Thyroid gland (tissue), 4 donors: ENCODE data around the gene ST6GALNAC3.

Source experiments
- POLR2A ChIP-seq, 2 donors: fragments of 450-650 bp; IDR thresholded peaks; one replicate each; pipeline ENCODE4 v1.6.1; 2017; ENCODE audit warnings: antibody characterized with exemption in 2 of 2, mild to moderate bottlenecking in 2 of 2, moderate library complexity in 1 of 2
- TF ChIP-seq, protein P1 (sequence below), 6 experiments: fragments of 200-600 bp in 3 of 6; fragments of 450-650 bp in 3 of 6; sonication (generic) in 3 of 6; IDR thresholded peaks; one replicate each; pipeline ENCODE4 v1.5.1; 2016 to 2019; ENCODE audit warnings: antibody characterized with exemption in 6 of 6, mild to moderate bottlenecking in 2 of 6, inconsistent platforms in 1 of 6, moderate library complexity in 1 of 6

DNA sequence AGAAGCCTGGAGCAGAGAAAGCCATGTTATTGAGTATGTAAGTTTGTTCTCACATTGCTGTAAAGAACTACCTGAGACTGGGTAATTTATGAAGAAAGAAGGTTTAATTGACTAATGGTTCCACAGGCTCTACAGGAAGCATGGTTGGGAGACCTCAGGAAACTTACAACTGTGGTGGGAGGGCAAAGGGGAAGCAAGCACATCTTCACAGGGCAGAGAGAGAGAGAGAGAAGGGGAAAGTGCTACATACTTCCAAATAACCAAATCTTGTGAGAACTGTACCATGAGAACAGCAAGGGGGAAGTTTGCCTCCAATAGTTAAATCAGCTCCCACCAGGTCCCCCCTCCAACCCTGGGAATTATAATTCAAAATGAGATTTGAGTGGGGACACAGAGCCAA, 302.7 kb downstream of the ST6GALNAC3 start:
- TF ChIP-seq, protein P1, sequence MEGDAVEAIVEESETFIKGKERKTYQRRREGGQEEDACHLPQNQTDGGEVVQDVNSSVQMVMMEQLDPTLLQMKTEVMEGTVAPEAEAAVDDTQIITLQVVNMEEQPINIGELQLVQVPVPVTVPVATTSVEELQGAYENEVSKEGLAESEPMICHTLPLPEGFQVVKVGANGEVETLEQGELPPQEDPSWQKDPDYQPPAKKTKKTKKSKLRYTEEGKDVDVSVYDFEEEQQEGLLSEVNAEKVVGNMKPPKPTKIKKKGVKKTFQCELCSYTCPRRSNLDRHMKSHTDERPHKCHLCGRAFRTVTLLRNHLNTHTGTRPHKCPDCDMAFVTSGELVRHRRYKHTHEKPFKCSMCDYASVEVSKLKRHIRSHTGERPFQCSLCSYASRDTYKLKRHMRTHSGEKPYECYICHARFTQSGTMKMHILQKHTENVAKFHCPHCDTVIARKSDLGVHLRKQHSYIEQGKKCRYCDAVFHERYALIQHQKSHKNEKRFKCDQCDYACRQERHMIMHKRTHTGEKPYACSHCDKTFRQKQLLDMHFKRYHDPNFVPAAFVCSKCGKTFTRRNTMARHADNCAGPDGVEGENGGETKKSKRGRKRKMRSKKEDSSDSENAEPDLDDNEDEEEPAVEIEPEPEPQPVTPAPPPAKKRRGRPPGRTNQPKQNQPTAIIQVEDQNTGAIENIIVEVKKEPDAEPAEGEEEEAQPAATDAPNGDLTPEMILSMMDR (IDR thresholded peaks at IDR 0.05) = no peak
- TF ChIP-seq POLR2A (IDR thresholded peaks at IDR 0.05) = no peak
